SK-N-SH (cell line): Measurements from ENCODE around the gene CTSA.

Experiments
- POLR2AphosphoS5 ChIP-seq: IDR thresholded peaks from 2 replicates; pipeline ENCODE4 v1.6.1; 2012; ENCODE audit warnings: low read depth, low read length
- SMC3 ChIP-seq: IDR thresholded peaks from 2 replicates; pipeline ENCODE4 v1.6.1; 2012; ENCODE audit warnings: low read depth, low read length, improper control_type of control experiment
- TF ChIP-seq, protein P1 (sequence below): fragments of 200-600 bp; sonication (generic); IDR thresholded peaks from 2 replicates; pipeline ENCODE4 v1.6.1; 2017; ENCODE audit warnings: antibody characterized with exemption, mild to moderate bottlenecking, moderate library complexity

DNA sequence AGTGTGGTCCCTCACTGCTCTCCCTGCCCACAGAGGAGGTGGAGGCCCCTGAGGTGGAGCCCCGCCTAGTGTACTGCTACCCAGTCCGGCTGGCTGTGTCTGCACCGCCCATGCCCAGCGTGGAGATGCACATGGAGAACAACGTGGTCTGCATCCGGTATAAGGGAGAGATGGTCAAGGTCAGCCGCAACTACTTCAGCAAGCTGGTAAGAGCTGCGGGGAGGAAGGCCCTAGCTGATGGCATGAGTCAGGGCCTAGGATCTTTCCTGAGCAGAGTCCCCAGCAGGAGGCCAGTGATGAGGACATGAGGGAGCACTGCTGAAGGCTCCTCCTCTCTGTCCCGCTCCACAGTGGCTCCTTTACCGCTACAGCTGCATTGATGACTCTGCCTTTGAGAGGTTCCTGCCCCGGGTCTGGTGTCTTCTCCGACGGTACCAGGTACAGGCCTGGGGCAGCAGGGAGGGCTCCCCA is 54.6 kb downstream of the CTSA start:
- TF ChIP-seq, protein P1, sequence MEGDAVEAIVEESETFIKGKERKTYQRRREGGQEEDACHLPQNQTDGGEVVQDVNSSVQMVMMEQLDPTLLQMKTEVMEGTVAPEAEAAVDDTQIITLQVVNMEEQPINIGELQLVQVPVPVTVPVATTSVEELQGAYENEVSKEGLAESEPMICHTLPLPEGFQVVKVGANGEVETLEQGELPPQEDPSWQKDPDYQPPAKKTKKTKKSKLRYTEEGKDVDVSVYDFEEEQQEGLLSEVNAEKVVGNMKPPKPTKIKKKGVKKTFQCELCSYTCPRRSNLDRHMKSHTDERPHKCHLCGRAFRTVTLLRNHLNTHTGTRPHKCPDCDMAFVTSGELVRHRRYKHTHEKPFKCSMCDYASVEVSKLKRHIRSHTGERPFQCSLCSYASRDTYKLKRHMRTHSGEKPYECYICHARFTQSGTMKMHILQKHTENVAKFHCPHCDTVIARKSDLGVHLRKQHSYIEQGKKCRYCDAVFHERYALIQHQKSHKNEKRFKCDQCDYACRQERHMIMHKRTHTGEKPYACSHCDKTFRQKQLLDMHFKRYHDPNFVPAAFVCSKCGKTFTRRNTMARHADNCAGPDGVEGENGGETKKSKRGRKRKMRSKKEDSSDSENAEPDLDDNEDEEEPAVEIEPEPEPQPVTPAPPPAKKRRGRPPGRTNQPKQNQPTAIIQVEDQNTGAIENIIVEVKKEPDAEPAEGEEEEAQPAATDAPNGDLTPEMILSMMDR: no peak
- TF ChIP-seq SMC3 (no peak), POLR2AphosphoS5 (no peak)
